ENCODE data around the gene TXNDC11.
"Not testable (repeated sequence)": the region's sequence is repeated elsewhere in the genome, so short reads cannot be mapped to it uniquely, and the experiment has no call there.

Gene TXNDC11

GRCh38 chr16:11742536-11743307 lies at the start of gene TXNDC11:
TSS of gene TXNDC11 (minus strand) at chr16:11742857. CDS start at chr16:11742730, 127 bp downstream.
- DNase-seq: peak; percentile 99

GRCh38 chr16:11791144-11791828 lies 48.6 kb upstream of the TXNDC11 start:
- no peak for DNase-seq

- no peak for DNase-seq
Observed at GRCh38 chr16:11788914-11789313, 46.3 kb upstream of the TXNDC11 start.

GRCh38 chr16:11784980-11785599 lies 42.4 kb upstream of the TXNDC11 start:
- DNase-seq: not testable (repeated sequence)

GRCh38 chr16:11784381-11784780 lies 41.7 kb upstream of the TXNDC11 start:
- DNase-seq: not testable (repeated sequence)

- DNase-seq: no peak
Observed at GRCh38 chr16:11784038-11784369, 41.3 kb upstream of the TXNDC11 start.

- DNase-seq: no peak
Observed at GRCh38 chr16:11783319-11784037, 40.8 kb upstream of the TXNDC11 start.

- no peak for DNase-seq
Observed at GRCh38 chr16:11781773-11782172, 39.1 kb upstream of the TXNDC11 start.

GRCh38 chr16:11780991-11781680 lies 38.5 kb upstream of the TXNDC11 start:
- DNase-seq: no peak

GRCh38 chr16:11779074-11779473 lies 36.4 kb upstream of the TXNDC11 start:
- DNase-seq: no peak

GRCh38 chr16:11774065-11774626 lies 31.5 kb upstream of the TXNDC11 start:
- no peak for DNase-seq

GRCh38 chr16:11768849-11769248 lies 26.2 kb upstream of the TXNDC11 start:
- no peak for DNase-seq

- no peak for DNase-seq
Observed at GRCh38 chr16:11762431-11762830, 19.8 kb upstream of the TXNDC11 start.

- no peak for DNase-seq
Observed at GRCh38 chr16:11759997-11760396, 17.3 kb upstream of the TXNDC11 start.

- DNase-seq: no peak
Observed at GRCh38 chr16:11759163-11759834, 16.6 kb upstream of the TXNDC11 start.

- no peak for DNase-seq
Observed at GRCh38 chr16:11757671-11758545, 15.3 kb upstream of the TXNDC11 start.

- DNase-seq: no peak
Observed at GRCh38 chr16:11756248-11756647, 13.6 kb upstream of the TXNDC11 start.

- DNase-seq: no peak
Observed at GRCh38 chr16:11755022-11755760, 12.5 kb upstream of the TXNDC11 start.

GRCh38 chr16:11752856-11753255 lies 10.2 kb upstream of the TXNDC11 start:
- no peak for DNase-seq

- DNase-seq: no peak
Observed at GRCh38 chr16:11750056-11750455, 7.4 kb upstream of the TXNDC11 start.

Data from femur (tissue), 1 donor.